Endothelial cell of umbilical vein (primary cell): ENCODE measurements around the gene MATR3. TPM values are rescaled to one million over a fixed set of nuclear protein-coding genes. Genes with fewer than 3 reads are reported as not detected.
A peak's percentile ranks its signal among the peaks of the same experiment; 100 is the strongest.

ENCODE experiments used
- BruUV-seq: library from RNA; stranded (reverse); fragments of 400-500 nt; replicated peaks from 2 replicates; lab custom pipeline; 2021; lab: Mats Ljungman, UMichigan
- CTCF ChIA-PET: fragments of 300-600, 350-600 bp; sonication (Branson Sonifier 250); formaldehyde crosslinking; loops from one replicate; lab custom pipeline; 2021; ENCODE audit warnings: antibody characterized with exemption, inconsistent platforms; lab: Charles Lee
- POLR2A ChIA-PET: fragments of 300-600, 350-600 bp; sonication (Branson Sonifier 250); formaldehyde crosslinking; loops from one replicate; lab custom pipeline; 2021; ENCODE audit warnings: antibody characterized with exemption, inconsistent platforms; lab: Charles Lee
- DNase-seq: peaks from one replicate; pipeline ENCODE4 v3.0.0-alpha.2; 2011; ENCODE audit warnings: low read depth, low spot score
- FAIRE-seq: peaks from 2 replicates; lab custom pipeline; 2011; peaks lifted over from hg19 to GRCh38; lab: Jason Lieb, UNC
- H2AFZ ChIP-seq: 2 replicates; pipeline ENCODE4 v1.6.0; 2012; ENCODE audit warnings: low read depth, low read length, control low read depth, inconsistent platforms
- H3K27ac ChIP-seq: 2 replicates; pipeline ENCODE4 v1.5.1; 2011; ENCODE audit warnings: low read depth, mild to moderate bottlenecking, control low read depth, low read length, moderate library complexity; ENCODE audit not compliant: insufficient read depth
- H3K27me3 ChIP-seq, 2 experiments: 2 replicates each; pipeline versions ENCODE4 v1.6.0 to v1.6.1; 2011; ENCODE audit warnings: low read length in 2 of 2, mixed read lengths in 1 of 2; ENCODE audit not compliant: control insufficient read depth in 2 of 2, insufficient read depth in 2 of 2
- H3K36me3 ChIP-seq, 2 experiments: 2 replicates in 1 of 2; 3 replicates in 1 of 2; pipeline ENCODE4 v1.5.1; 2011; ENCODE audit warnings: low read length in 2 of 2, mild to moderate bottlenecking in 1 of 2, moderate library complexity in 1 of 2; ENCODE audit not compliant: control insufficient read depth in 2 of 2, insufficient read depth in 2 of 2; ENCODE audit errors: extremely low read depth in 1 of 2
- H3K4me1 ChIP-seq: 3 replicates; pipeline ENCODE4 v1.5.1; 2011; ENCODE audit warnings: mild to moderate bottlenecking, low read length; ENCODE audit not compliant: control insufficient read depth, insufficient read depth; ENCODE audit errors: extremely low read depth
- H3K4me2 ChIP-seq: 2 replicates; pipeline ENCODE4 v1.6.1; 2011; ENCODE audit warnings: low read length, control low read depth, mixed read lengths; ENCODE audit not compliant: insufficient read depth
- H3K4me3 ChIP-seq, 3 experiments: fragments of 200-600 bp in 1 of 3; sonication (generic), shearing (Covaris generic) in 1 of 3; replicated peaks in 1 of 3; 2 replicates each; pipeline ENCODE4 v1.5.1; 2011 to 2016; ENCODE audit warnings: control low read depth in 3 of 3, low read length in 3 of 3, mild to moderate bottlenecking in 2 of 3, inconsistent platforms in 1 of 3, low read depth in 1 of 3, moderate library complexity in 1 of 3; ENCODE audit not compliant: insufficient read depth in 1 of 3
- H3K79me2 ChIP-seq: 2 replicates; pipeline ENCODE4 v1.6.0; 2012; ENCODE audit warnings: low read length, inconsistent platforms; ENCODE audit not compliant: control insufficient read depth, insufficient read depth
- H3K9ac ChIP-seq: replicated peaks from 2 replicates; pipeline ENCODE3; 2011; ENCODE audit warnings: low read length, control low read depth; ENCODE audit not compliant: insufficient read depth; ENCODE audit errors: extremely low read depth
- H3K9me1 ChIP-seq: replicated peaks from 3 replicates; pipeline ENCODE4 v1.6.0; 2011; ENCODE audit warnings: mild to moderate bottlenecking, low read length; ENCODE audit not compliant: control insufficient read depth, insufficient read depth; ENCODE audit errors: extremely low read depth
- H3K9me3 ChIP-seq: replicated peaks from 2 replicates; pipeline ENCODE4 v1.5.1; 2012; ENCODE audit warnings: low read length, inconsistent platforms; ENCODE audit not compliant: control insufficient read depth, insufficient read depth
- H4K20me1 ChIP-seq: replicated peaks from 2 replicates; pipeline ENCODE3; 2011; ENCODE audit warnings: mild to moderate bottlenecking, low read length; ENCODE audit not compliant: control insufficient read depth, insufficient read depth; ENCODE audit errors: extremely low read depth
- EZH2 ChIP-seq: IDR thresholded peaks from 2 replicates; pipeline ENCODE4 v1.6.1; 2012; ENCODE audit warnings: borderline replicate concordance, low read depth, mild to moderate bottlenecking, moderate library complexity, low read length, inconsistent platforms; ENCODE audit not compliant: severe bottlenecking
- FOS ChIP-seq: IDR thresholded peaks from 2 replicates; pipeline ENCODE4 v1.6.1; 2011; ENCODE audit warnings: mild to moderate bottlenecking, low read length, moderate library complexity, borderline replicate concordance; ENCODE audit not compliant: insufficient read depth
- GATA2 ChIP-seq: IDR thresholded peaks from 2 replicates; pipeline ENCODE4 v1.7.0; 2011; ENCODE audit warnings: low read depth, mild to moderate bottlenecking, moderate library complexity, mixed read lengths, low read length; ENCODE audit not compliant: insufficient read length, insufficient read depth
- JUN ChIP-seq: IDR thresholded peaks from 2 replicates; pipeline ENCODE4 v1.6.1; 2011; ENCODE audit warnings: borderline replicate concordance, low read depth; ENCODE audit not compliant: insufficient read length, insufficient read depth
- MAX ChIP-seq: IDR thresholded peaks from 2 replicates; pipeline ENCODE4 v1.6.1; 2011; ENCODE audit not compliant: insufficient read depth, insufficient read length
- MYC ChIP-seq: IDR thresholded peaks from one replicate; pipeline ENCODE4 v1.6.1; 2011; ENCODE audit warnings: mild to moderate bottlenecking, low read depth, low read length
- POLR2A ChIP-seq: IDR thresholded peaks from 2 replicates; pipeline ENCODE4 v1.6.1; 2012; ENCODE audit warnings: low read depth, mild to moderate bottlenecking, control low read depth, low read length
- POLR2AphosphoS5 ChIP-seq: IDR thresholded peaks from 2 replicates; pipeline ENCODE4 v1.6.1; 2012; ENCODE audit warnings: low read depth, mild to moderate bottlenecking, control low read depth, low read length, moderate library complexity; ENCODE audit not compliant: insufficient read depth
- dilution Hi-C: fragments of 300-500 bp; cut with MboI; formaldehyde crosslinking; loops from one replicate; pipeline ENCODE4 v1.15.0; 2019; ENCODE audit warnings: low sequenced_read_pairs; ENCODE audit not compliant: extremely low pct_ligation_motif_present
- intact Hi-C: fragments of 100-400 bp; cut with micrococcal nuclease; formaldehyde crosslinking; loops from one replicate; pipeline ENCODE4 v1.10.0; 2022
- polyA plus RNA-seq, 4 experiments: library from polyadenylated mRNA; depleted of rRNA in 3 of 4; stranded (reverse) in 3 of 4; unstranded in 1 of 4; fragments of >200 nt; gene quantifications; 2 replicates each; pipeline versions ENCODE4 v1.2.1 to v1.2.3, GENCODE V29; 2011 to 2012; ENCODE audit warnings: missing spikeins in 1 of 4
- total RNA-seq: library from RNA; stranded (reverse); gene quantifications from 2 replicates; pipeline ENCODE4 v1.2.3, GENCODE V29; 2021
- TF ChIP-seq, protein P1 (sequence below), 2 donors: IDR thresholded peaks; 1 replicate in 1 of 2; 2 replicates in 1 of 2; pipeline ENCODE4 v1.5.1; 2011; ENCODE audit warnings: low read length in 2 of 2, mild to moderate bottlenecking in 2 of 2, moderate library complexity in 2 of 2, control low read depth in 1 of 2, inconsistent platforms in 1 of 2, low read depth in 1 of 2; ENCODE audit not compliant: insufficient read depth in 1 of 2; ENCODE audit errors: extremely low read depth in 1 of 2

MATR3 gene
- total and polyA plus RNA-seq, 2 donors (not counting 3 experiments of a cell fraction or from before 2014, with no cell fraction given) = 64.0 to 158 TPM

GRCh38 chr5:139304391-139305324, 11.1 kb downstream of the MATR3 start:
- no TSS peak for BruUV-seq
- Histone ChIP-seq H3K36me3 (no peaks in the 10 kb centered on the region), H3K4me3 (no peak overlapping the region), H3K27ac (no peak overlapping the region), H3K27me3 (no peaks in the 10 kb centered on the region), H4K20me1 (peaks cover 53% of the 10 kb centered on the region), H3K4me2 (peak overlapping the region; percentile 33), H3K9me1 (no peaks in the 10 kb centered on the region), H3K9me3 (no peaks in the 10 kb centered on the region), H3K9ac (no peak overlapping the region), H3K4me1 (peaks cover 8% of the 10 kb centered on the region), H3K79me2 (peaks cover 100% of the 10 kb centered on the region), H2AFZ (no peak overlapping the region)
- intact Hi-C loops (no loop called here), dilution Hi-C loops (no loop called here)
- DNase-seq (no peak), FAIRE-seq (no peak)
- ChIA-PET CTCF (interaction anchor here (0.9 to 1.5 kb wide), 5 partner anchors 10 to 42 kb away, joined by 3 to 5 read pairs (median 3); partner anchors contain the start of gene MATR3), POLR2A (interaction anchor here (0.6 to 0.8 kb wide), 3 partner anchors 10 to 609 kb away, joined by 3 read pairs; partner anchors contain the start of gene MATR3)
- no peak for TF ChIP-seq EZH2
- TF ChIP-seq POLR2A = no peak
- no peak for TF ChIP-seq FOS
- TF ChIP-seq GATA2 = no peak
- TF ChIP-seq, protein P1, sequence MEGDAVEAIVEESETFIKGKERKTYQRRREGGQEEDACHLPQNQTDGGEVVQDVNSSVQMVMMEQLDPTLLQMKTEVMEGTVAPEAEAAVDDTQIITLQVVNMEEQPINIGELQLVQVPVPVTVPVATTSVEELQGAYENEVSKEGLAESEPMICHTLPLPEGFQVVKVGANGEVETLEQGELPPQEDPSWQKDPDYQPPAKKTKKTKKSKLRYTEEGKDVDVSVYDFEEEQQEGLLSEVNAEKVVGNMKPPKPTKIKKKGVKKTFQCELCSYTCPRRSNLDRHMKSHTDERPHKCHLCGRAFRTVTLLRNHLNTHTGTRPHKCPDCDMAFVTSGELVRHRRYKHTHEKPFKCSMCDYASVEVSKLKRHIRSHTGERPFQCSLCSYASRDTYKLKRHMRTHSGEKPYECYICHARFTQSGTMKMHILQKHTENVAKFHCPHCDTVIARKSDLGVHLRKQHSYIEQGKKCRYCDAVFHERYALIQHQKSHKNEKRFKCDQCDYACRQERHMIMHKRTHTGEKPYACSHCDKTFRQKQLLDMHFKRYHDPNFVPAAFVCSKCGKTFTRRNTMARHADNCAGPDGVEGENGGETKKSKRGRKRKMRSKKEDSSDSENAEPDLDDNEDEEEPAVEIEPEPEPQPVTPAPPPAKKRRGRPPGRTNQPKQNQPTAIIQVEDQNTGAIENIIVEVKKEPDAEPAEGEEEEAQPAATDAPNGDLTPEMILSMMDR (IDR thresholded peaks at IDR 0.05; ENCODE audit: extremely low read depth in 1 of 2, insufficient read depth in 1 of 2, low read depth in 1 of 2, low read length in 2 of 2) = no peak
- no peak for TF ChIP-seq POLR2AphosphoS5
- TF ChIP-seq MYC = no peak
- no peak for TF ChIP-seq JUN
- no peak for TF ChIP-seq MAX
